GM21390 (cell line): ENCODE measurements around the gene BTBD9.

Experiments used
- ATAC-seq: cut with Tn5 transposase; IDR thresholded peaks from one replicate; pipeline ENCODE4 v1.9.1; 2021; ENCODE audit not compliant: unreplicated experiment

Gene BTBD9

GRCh38 chr6:38153798-38154345, 485.9 kb downstream of the BTBD9 start:
- no peak for ATAC-seq

- no peak for ATAC-seq
Observed at GRCh38 chr6:38153076-38153797, 486.5 kb downstream of the BTBD9 start.

- ATAC-seq = no peak
Observed at GRCh38 chr6:38152620-38153019, 487.1 kb downstream of the BTBD9 start.

GRCh38 chr6:38151580-38152500, 487.9 kb downstream of the BTBD9 start:
- no peak for ATAC-seq

- ATAC-seq = no peak
Observed at GRCh38 chr6:38150681-38151296, 488.9 kb downstream of the BTBD9 start.

- no peak for ATAC-seq
Observed at GRCh38 chr6:38150021-38150420, 489.7 kb downstream of the BTBD9 start.

- no peak for ATAC-seq
Observed at GRCh38 chr6:38149531-38149930, 490.2 kb downstream of the BTBD9 start.

- ATAC-seq = no peak
Observed at GRCh38 chr6:38148606-38149005, 491.1 kb downstream of the BTBD9 start.

- no peak for ATAC-seq
Observed at GRCh38 chr6:38146734-38147027, 493.0 kb downstream of the BTBD9 start.

GRCh38 chr6:38146021-38146733, 493.6 kb downstream of the BTBD9 start:
- no peak for ATAC-seq

GRCh38 chr6:38144365-38144945, 495.3 kb downstream of the BTBD9 start:
- ATAC-seq = no peak

- ATAC-seq = no peak
Observed at GRCh38 chr6:38143191-38144150, 496.3 kb downstream of the BTBD9 start.

- no peak for ATAC-seq
Observed at GRCh38 chr6:38142178-38142902, 497.4 kb downstream of the BTBD9 start.

GRCh38 chr6:38141716-38142115, 498.0 kb downstream of the BTBD9 start:
- no peak for ATAC-seq

- no peak for ATAC-seq
Observed at GRCh38 chr6:38141085-38141484, 498.6 kb downstream of the BTBD9 start.

- ATAC-seq = no peak
Observed at GRCh38 chr6:38138374-38138773, 501.4 kb downstream of the BTBD9 start.

- no peak for ATAC-seq
Observed at GRCh38 chr6:38137608-38138265, 502.0 kb downstream of the BTBD9 start.

- no peak for ATAC-seq
Observed at GRCh38 chr6:38136547-38136946, 503.2 kb downstream of the BTBD9 start.
